HG02840 (cell line): ENCODE data around the gene RPE.

Experiments used
- ATAC-seq: cut with Tn5 transposase; IDR thresholded peaks from one replicate; pipeline ENCODE4 v1.9.1; 2021; ENCODE audit warnings: mild to moderate bottlenecking, moderate library complexity, moderate number of reproducible peaks; ENCODE audit not compliant: unreplicated experiment, low FRiP score

RPE gene

GRCh38 chr2:209998596-209998995, 3.8 kb upstream of the RPE start:
- ATAC-seq: no peak

- ATAC-seq: no peak
Observed at GRCh38 chr2:210000464-210001324, 1.7 kb upstream of the RPE start.

GRCh38 chr2:210003359-210003758, 921 bp downstream of the RPE start:
- ATAC-seq: no peak

- ATAC-seq: no peak
Observed at GRCh38 chr2:210004881-210005280, 2.4 kb downstream of the RPE start.

- ATAC-seq: no peak
Observed at GRCh38 chr2:210007895-210008294, 5.5 kb downstream of the RPE start.

DNA sequence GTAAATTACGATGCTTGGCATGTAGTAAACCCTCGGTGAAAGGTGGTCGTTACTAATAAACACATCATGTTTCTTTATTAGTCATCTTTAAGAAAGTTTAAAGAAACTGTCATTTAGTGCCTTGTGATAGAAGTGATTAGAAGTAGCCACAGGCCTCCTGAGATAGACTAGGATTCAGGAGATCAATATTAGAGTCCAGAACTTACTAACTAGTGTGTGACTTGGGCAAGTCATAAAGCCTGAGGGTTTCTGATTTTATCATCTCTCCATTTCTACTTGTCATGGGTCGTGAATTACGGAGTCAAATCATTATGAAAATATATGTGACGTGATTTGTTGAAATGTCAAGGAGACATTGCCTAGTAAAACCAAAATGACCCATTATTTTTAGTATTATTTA, 6.7 kb downstream of the RPE start:
- ATAC-seq: no peak

GRCh38 chr2:210009896-210010295, 7.5 kb downstream of the RPE start:
- ATAC-seq: no peak

DNA sequence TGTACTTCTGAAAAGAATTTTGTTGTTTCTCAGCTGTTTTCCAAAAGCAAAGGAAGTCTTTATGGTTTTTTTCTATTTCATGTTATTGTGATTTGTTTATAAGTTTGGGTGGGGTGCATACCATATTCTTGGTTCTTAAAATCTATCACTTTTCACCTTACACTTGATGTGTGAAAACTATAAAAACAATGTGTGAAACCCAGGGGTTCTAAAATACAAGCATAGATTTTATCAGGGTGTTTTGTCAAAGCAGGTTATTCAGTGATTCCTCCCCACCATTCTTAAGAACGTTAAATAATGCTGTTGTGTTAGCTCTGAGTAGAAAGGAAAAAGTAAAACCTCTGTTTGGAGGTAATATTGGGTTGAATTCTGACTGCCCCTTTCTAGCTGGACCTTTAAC, 17.7 kb downstream of the RPE start:
- ATAC-seq: no peak

GRCh38 chr2:210022824-210023223, 20.4 kb downstream of the RPE start:
- ATAC-seq: no peak

DNA sequence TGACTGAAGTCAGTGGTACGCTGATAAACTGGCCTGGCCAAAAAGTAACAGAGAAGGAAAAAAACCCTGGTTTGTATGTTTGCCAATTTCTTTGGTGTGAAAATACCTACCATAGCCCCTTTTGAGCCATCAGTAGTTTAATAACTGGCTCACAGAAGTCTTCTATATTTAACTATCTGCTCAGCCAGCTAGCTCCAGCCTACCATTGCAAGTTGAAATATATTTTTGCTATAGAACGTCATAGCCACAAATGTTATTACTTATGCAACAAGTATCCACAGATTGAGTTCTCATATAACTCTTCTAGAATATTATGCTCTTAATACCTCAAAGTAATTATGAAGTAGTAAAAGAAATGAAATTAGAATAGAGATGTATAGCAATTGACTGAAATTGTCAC, 25.2 kb downstream of the RPE start:
- no peak for ATAC-seq

GRCh38 chr2:210028178-210028577, 25.7 kb downstream of the RPE start:
- ATAC-seq: no peak

DNA sequence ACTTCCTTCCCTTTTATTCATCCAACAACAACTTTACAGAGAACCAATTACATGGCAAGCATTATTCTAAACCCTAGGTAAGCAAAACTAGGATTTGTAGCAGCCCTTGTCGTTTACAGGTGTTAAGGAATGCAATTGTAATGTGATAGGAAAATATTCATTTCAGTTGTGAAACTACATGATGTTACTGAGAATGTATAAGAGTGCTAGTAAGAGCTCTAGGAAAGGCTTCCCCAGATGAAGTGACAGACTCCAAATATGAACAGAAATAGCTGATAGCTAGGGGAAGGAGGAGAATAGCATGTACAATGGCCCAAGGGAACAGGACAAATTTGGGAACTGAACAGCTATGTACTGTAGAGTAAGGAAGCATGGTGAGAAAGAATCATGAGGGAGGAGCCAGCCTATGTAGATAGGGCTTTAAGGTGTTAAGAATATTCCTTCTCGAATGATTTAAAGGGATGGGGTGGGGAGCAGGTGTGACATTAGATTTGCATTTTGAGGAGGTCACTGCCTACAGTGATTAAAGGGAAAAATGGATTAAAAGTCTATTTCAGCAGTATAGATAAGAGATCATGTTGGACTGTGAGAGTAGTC, 31.7 kb downstream of the RPE start:
- no peak for ATAC-seq

- no peak for ATAC-seq
Observed at GRCh38 chr2:210035679-210036078, 33.2 kb downstream of the RPE start.

GRCh38 chr2:210038078-210038477, 35.6 kb downstream of the RPE start:
- ATAC-seq: no peak

- ATAC-seq: no peak
Observed at GRCh38 chr2:210046851-210047500, 44.5 kb downstream of the RPE start.

DNA sequence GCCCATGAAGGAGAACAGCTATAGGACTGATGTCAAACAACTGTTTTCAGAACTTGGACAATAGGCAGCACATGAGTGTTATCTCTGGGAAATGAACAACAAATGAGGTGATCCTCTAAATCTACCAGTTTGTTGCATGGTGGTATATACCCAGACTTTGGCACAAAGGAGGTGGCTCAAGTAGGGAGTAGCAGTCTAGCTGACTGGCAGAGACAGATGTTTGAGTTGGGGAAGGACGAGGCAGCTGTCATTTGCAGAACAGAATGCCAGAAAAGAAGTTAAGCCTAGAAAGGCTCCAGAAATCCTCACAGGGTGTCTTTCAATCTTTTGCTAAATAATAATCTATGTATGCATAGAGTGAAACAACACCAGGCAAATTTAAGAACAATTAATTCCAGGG, 47.4 kb downstream of the RPE start:
- ATAC-seq: no peak

DNA sequence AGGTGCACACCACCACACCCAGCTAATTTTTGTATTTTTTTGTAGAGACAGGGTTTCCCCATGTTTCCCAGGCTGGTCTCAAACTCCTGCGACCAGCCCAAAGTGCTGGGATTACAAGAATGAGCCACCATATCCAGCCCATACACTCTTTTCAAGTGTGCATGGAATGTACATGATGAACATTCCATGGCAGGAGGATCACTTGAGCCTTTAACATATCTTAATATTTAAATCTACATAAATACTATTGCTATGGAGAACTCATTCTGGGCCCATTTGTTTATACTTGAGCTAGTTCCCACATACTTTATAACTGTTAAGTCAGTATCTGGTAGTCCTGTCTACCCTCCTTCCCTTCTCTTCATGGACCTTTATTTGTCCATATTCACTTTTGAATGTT, 48.4 kb downstream of the RPE start:
- ATAC-seq: no peak

DNA sequence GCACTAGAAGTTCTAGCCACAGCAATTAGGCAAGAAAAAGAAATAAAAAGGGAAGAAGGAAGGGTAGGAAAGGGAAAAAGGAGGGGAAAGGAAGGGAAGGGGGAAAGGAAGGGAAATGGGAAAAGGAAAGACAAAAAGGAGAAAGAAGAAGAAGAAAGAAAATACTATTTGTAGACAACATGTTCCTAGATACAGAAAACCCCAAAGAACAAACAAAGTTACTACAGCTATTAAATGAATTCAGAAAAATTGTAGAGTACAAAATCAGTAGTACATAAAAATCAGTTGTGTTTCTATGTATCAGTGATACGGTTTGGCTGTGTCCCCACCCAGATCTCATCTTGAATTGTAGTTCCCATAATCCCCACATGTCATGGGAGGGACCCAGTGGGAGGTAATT, 52.3 kb downstream of the RPE start:
- ATAC-seq: no peak

GRCh38 chr2:210055825-210056224, 53.4 kb downstream of the RPE start:
- no peak for ATAC-seq

DNA sequence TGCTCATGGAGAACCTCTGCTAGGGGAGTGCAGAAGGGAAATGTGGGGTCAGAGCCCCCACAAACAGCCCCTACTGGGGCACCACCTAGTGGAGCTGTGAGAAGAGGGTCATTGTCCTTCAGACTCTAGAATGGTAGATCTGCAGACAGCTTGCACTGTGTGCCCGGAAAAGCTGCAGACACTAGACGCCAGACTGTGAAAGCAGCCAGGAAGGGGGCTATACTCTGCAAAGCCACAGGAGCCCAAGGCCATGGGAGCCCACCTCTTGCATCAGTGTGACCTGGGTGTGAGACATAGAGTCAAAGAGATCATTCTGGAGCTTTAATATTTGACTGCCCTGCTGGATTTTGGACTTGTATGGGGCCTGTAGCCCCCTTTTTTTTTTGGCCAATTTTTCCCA, 60.9 kb downstream of the RPE start:
- ATAC-seq: no peak
